KBM-7 (cell line): Measurements from ENCODE around the gene DDX56.
"Not testable (repeated sequence)": the region's sequence is repeated elsewhere in the genome, so short reads cannot be mapped to it uniquely, and the experiment has no call there.

Experiments used
- DNase-seq: peaks from one replicate; pipeline ENCODE4 v3.0.0-alpha.2; 2015
- in situ Hi-C: fragments of 300-500 bp; cut with MboI; formaldehyde crosslinking; loops from 2 replicates; pipeline ENCODE4 v1.14.3; 2020; ENCODE audit warnings: low sequenced_read_pairs, low pct_unique_long_range_greater_than_20kb, mixed read lengths

DDX56 gene

GRCh38 chr7:44599222-44599621, 25.5 kb upstream of the DDX56 start:
- in situ Hi-C loops = loop anchor here (25.0 kb wide), 2 partner anchors 338 to 538 kb away; no protein-coding TSS in a partner anchor
- DNase-seq = no peak

- in situ Hi-C loops = loop anchor here (25.0 kb wide), 2 partner anchors 340 to 540 kb away; no protein-coding TSS in a partner anchor
- DNase-seq = not testable (repeated sequence)
Observed at GRCh38 chr7:44597181-44597580, 23.5 kb upstream of the DDX56 start.

GRCh38 chr7:44595934-44596635, 22.4 kb upstream of the DDX56 start:
- no peak for DNase-seq
- in situ Hi-C loops = loop anchor here (25.0 kb wide), 2 partner anchors 341 to 541 kb away; no protein-coding TSS in a partner anchor

GRCh38 chr7:44590910-44591309, 17.2 kb upstream of the DDX56 start:
- no peak for DNase-seq
- in situ Hi-C loops = loop anchor here (25.0 kb wide), 2 partner anchors 346 to 546 kb away; no protein-coding TSS in a partner anchor

- in situ Hi-C loops = loop anchor here (25.0 kb wide), 2 partner anchors 349 to 549 kb away; no protein-coding TSS in a partner anchor
- DNase-seq = peak; percentile 80
Observed at GRCh38 chr7:44587843-44588711, 14.4 kb upstream of the DDX56 start.

GRCh38 chr7:44583146-44583865, 9.6 kb upstream of the DDX56 start:
- DNase-seq = no peak
- in situ Hi-C loops = loop anchor here (25.0 kb wide), 2 partner anchors 354 to 554 kb away; no protein-coding TSS in a partner anchor

GRCh38 chr7:44581879-44582603, 8.3 kb upstream of the DDX56 start, which contains the start of gene TMED4:
TMED4 (minus strand) TSS chr7:44582231; CDS start chr7:44582206, 25 bp downstream.
- in situ Hi-C loops = loop anchor here (25.0 kb wide), 2 partner anchors 355 to 555 kb away; no protein-coding TSS in a partner anchor
- DNase-seq = peak; percentile 99

GRCh38 chr7:44580945-44581878, 7.5 kb upstream of the DDX56 start:
- in situ Hi-C loops = loop anchor here (25.0 kb wide), 2 partner anchors 356 to 556 kb away; no protein-coding TSS in a partner anchor
- DNase-seq = peak; percentile 29

- DNase-seq = no peak
- in situ Hi-C loops = loop anchor here (25.0 kb wide), 2 partner anchors 361 to 561 kb away; no protein-coding TSS in a partner anchor
Observed at GRCh38 chr7:44576228-44576627, 2.5 kb upstream of the DDX56 start.

- no peak for DNase-seq
- in situ Hi-C loops = loop anchor here (25.0 kb wide), 2 partner anchors 362 to 562 kb away; no protein-coding TSS in a partner anchor
Observed at GRCh38 chr7:44575054-44575453, 1.3 kb upstream of the DDX56 start.

GRCh38 chr7:44574287-44574872, 672 bp upstream of the DDX56 start:
- DNase-seq = no peak
- in situ Hi-C loops = no loop called here

- in situ Hi-C loops = no loop called here
- no peak for DNase-seq
Observed at GRCh38 chr7:44572771-44573170, 937 bp downstream of the DDX56 start.

- DNase-seq = no peak
- in situ Hi-C loops = no loop called here
Observed at GRCh38 chr7:44569959-44570358, 3.7 kb downstream of the DDX56 start.

GRCh38 chr7:44568771-44569560, 4.7 kb downstream of the DDX56 start:
- DNase-seq = no peak
- in situ Hi-C loops = no loop called here

GRCh38 chr7:44567884-44568283, 5.8 kb downstream of the DDX56 start:
- in situ Hi-C loops = no loop called here
- no peak for DNase-seq

- in situ Hi-C loops = no loop called here
- no peak for DNase-seq
Observed at GRCh38 chr7:44566680-44567079, 7.0 kb downstream of the DDX56 start.
